ENCODE results near the gene PPP3R2.

DNA sequence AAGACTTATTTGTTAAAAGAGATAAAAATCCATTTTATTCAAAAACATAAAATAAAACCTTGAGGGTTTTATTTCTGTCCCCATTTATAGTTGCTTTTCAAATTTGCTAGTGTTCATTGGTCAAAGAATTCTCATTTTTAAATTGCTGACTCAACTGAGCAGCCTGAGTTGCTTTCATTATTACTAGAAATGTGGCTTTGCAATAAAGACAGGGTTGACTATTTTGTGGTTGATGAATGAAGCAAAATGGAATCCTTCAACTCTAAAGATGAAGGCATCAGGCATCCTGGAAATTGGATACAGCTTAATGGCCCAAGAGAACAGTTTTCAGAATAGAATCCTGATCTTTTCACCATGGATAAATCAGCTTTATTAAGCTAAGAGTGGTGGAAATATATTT, 23.9 kb upstream of the PPP3R2 start:
- TF ChIP-seq, protein P1, sequence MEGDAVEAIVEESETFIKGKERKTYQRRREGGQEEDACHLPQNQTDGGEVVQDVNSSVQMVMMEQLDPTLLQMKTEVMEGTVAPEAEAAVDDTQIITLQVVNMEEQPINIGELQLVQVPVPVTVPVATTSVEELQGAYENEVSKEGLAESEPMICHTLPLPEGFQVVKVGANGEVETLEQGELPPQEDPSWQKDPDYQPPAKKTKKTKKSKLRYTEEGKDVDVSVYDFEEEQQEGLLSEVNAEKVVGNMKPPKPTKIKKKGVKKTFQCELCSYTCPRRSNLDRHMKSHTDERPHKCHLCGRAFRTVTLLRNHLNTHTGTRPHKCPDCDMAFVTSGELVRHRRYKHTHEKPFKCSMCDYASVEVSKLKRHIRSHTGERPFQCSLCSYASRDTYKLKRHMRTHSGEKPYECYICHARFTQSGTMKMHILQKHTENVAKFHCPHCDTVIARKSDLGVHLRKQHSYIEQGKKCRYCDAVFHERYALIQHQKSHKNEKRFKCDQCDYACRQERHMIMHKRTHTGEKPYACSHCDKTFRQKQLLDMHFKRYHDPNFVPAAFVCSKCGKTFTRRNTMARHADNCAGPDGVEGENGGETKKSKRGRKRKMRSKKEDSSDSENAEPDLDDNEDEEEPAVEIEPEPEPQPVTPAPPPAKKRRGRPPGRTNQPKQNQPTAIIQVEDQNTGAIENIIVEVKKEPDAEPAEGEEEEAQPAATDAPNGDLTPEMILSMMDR (conservative IDR thresholded peaks at IDR 0.05 in 1 of 2, IDR thresholded peaks at IDR 0.05 in 1 of 2; ENCODE audit: extremely low read depth in 1 of 2, insufficient read depth in 1 of 2, low read depth in 1 of 2, low read length in 2 of 2), result no peak
- TF ChIP-seq EZH2 (IDR thresholded peaks at IDR 0.05; ENCODE audit: borderline replicate concordance, low read length), result no peak
